ENCODE data around the gene ERFL.

DNA sequence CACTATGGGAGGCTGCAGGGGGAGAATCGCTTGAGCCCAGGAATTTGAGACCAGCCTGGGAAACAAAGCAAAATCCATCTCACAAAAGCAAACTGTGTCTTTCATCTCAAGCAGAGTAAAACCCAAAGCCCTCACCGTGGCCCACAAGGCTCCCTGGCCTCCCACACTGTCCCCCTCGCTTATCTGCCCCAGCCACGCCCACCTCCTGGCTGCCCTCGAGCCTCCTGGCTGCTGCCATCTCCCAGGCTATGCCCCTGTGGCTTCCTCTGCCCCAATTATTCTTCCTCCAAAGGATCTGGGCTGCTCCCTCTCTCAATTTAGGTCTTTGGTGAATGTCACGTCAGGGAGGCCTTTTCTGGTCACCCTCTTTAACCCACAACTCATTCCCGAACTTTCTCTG lies 27.3 kb upstream of the ERFL start:
- TF ChIP-seq CEBPB (IDR thresholded peaks at IDR 0.05) (no peak), ZBTB7A (IDR thresholded peaks at IDR 0.05; ENCODE audit: low read depth) (no peak), CREB1 (IDR thresholded peaks at IDR 0.05; ENCODE audit: low read depth) (no peak), EP300 (IDR thresholded peaks at IDR 0.05; ENCODE audit: borderline replicate concordance) (no peak), RAD21 (IDR thresholded peaks at IDR 0.05; ENCODE audit: low read depth) (no peak), FOXM1 (IDR thresholded peaks at IDR 0.05; ENCODE audit: borderline replicate concordance, low read depth) (no peak), TAF1 (IDR thresholded peaks at IDR 0.05; ENCODE audit: low read depth) (no peak), TEAD4 (IDR thresholded peaks at IDR 0.05) (no peak), EGR1 (IDR thresholded peaks at IDR 0.05) (no peak), TCF12 (IDR thresholded peaks at IDR 0.05; ENCODE audit: low read depth) (no peak), YY1 (IDR thresholded peaks at IDR 0.05; ENCODE audit: low read depth) (no peak)
- TF ChIP-seq, protein P1, sequence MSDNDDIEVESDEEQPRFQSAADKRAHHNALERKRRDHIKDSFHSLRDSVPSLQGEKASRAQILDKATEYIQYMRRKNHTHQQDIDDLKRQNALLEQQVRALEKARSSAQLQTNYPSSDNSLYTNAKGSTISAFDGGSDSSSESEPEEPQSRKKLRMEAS (IDR thresholded peaks at IDR 0.05), result no peak
- TF ChIP-seq, protein P2, sequence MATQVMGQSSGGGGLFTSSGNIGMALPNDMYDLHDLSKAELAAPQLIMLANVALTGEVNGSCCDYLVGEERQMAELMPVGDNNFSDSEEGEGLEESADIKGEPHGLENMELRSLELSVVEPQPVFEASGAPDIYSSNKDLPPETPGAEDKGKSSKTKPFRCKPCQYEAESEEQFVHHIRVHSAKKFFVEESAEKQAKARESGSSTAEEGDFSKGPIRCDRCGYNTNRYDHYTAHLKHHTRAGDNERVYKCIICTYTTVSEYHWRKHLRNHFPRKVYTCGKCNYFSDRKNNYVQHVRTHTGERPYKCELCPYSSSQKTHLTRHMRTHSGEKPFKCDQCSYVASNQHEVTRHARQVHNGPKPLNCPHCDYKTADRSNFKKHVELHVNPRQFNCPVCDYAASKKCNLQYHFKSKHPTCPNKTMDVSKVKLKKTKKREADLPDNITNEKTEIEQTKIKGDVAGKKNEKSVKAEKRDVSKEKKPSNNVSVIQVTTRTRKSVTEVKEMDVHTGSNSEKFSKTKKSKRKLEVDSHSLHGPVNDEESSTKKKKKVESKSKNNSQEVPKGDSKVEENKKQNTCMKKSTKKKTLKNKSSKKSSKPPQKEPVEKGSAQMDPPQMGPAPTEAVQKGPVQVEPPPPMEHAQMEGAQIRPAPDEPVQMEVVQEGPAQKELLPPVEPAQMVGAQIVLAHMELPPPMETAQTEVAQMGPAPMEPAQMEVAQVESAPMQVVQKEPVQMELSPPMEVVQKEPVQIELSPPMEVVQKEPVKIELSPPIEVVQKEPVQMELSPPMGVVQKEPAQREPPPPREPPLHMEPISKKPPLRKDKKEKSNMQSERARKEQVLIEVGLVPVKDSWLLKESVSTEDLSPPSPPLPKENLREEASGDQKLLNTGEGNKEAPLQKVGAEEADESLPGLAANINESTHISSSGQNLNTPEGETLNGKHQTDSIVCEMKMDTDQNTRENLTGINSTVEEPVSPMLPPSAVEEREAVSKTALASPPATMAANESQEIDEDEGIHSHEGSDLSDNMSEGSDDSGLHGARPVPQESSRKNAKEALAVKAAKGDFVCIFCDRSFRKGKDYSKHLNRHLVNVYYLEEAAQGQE (IDR thresholded peaks at IDR 0.05; ENCODE audit: low read depth), result no peak
- TF ChIP-seq, protein P3, sequence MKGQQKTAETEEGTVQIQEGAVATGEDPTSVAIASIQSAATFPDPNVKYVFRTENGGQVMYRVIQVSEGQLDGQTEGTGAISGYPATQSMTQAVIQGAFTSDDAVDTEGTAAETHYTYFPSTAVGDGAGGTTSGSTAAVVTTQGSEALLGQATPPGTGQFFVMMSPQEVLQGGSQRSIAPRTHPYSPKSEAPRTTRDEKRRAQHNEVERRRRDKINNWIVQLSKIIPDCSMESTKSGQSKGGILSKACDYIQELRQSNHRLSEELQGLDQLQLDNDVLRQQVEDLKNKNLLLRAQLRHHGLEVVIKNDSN (IDR thresholded peaks at IDR 0.05), result no peak

Measured in Ishikawa (cell line).